GM21737 (cell line): Measurements from ENCODE around the gene AIPL1.
"Not testable (repeated sequence)": the region's sequence is repeated elsewhere in the genome, so short reads cannot be mapped to it uniquely, and the experiment has no call there.

Source experiments
- ATAC-seq: cut with Tn5 transposase; IDR thresholded peaks from one replicate; pipeline ENCODE4 v1.9.1; 2021; ENCODE audit warnings: mild to moderate bottlenecking, moderate library complexity; ENCODE audit not compliant: unreplicated experiment

The AIPL1 gene

GRCh38 chr17:6435051-6435450 is at the start of gene AIPL1:
AIPL1 (minus strand) TSS chr17:6435121; CDS start chr17:6435104, 17 bp downstream.
- ATAC-seq: no peak

- no peak for ATAC-seq
Measured at GRCh38 chr17:6483507-6483906, 48.6 kb upstream of the AIPL1 start.

- ATAC-seq: not testable (repeated sequence)
Measured at GRCh38 chr17:6482796-6483195, 47.9 kb upstream of the AIPL1 start.

GRCh38 chr17:6482105-6482455 is 47.2 kb upstream of the AIPL1 start:
- no peak for ATAC-seq

GRCh38 chr17:6480303-6480675 is 45.4 kb upstream of the AIPL1 start:
- ATAC-seq: no peak

GRCh38 chr17:6479622-6480302 is 44.8 kb upstream of the AIPL1 start:
- ATAC-seq: no peak

GRCh38 chr17:6478486-6478885 is 43.6 kb upstream of the AIPL1 start:
- no peak for ATAC-seq

GRCh38 chr17:6477831-6478383 is 43.0 kb upstream of the AIPL1 start:
- no peak for ATAC-seq

- no peak for ATAC-seq
Measured at GRCh38 chr17:6476810-6477179, 41.9 kb upstream of the AIPL1 start.

GRCh38 chr17:6476076-6476809 is 41.3 kb upstream of the AIPL1 start:
- ATAC-seq: no peak

- no peak for ATAC-seq
Measured at GRCh38 chr17:6475411-6475810, 40.5 kb upstream of the AIPL1 start.

GRCh38 chr17:6474906-6475305 is 40.0 kb upstream of the AIPL1 start:
- no peak for ATAC-seq

GRCh38 chr17:6474376-6474775 is 39.5 kb upstream of the AIPL1 start:
- no peak for ATAC-seq

- ATAC-seq: no peak
Measured at GRCh38 chr17:6473128-6473767, 38.3 kb upstream of the AIPL1 start.

GRCh38 chr17:6472517-6472916 is 37.6 kb upstream of the AIPL1 start:
- ATAC-seq: no peak

- no peak for ATAC-seq
Measured at GRCh38 chr17:6471531-6472465, 36.9 kb upstream of the AIPL1 start.

- no peak for ATAC-seq
Measured at GRCh38 chr17:6470751-6471521, 36.0 kb upstream of the AIPL1 start.

- ATAC-seq: no peak
Measured at GRCh38 chr17:6470146-6470718, 35.3 kb upstream of the AIPL1 start.

GRCh38 chr17:6468051-6468790 is 33.3 kb upstream of the AIPL1 start:
- ATAC-seq: no peak
